ENCODE results near the gene CHGA.
A peak's percentile ranks its signal among the peaks of the same experiment; 100 is the strongest.

CHGA gene

GRCh38 chr14:92931681-92932447, 8.9 kb downstream of the CHGA start:
- no peak for DNase-seq

- DNase-seq, result no peak
These were observed 9.8 kb downstream of the CHGA start for GRCh38 chr14:92932448-92933395.

DNA sequence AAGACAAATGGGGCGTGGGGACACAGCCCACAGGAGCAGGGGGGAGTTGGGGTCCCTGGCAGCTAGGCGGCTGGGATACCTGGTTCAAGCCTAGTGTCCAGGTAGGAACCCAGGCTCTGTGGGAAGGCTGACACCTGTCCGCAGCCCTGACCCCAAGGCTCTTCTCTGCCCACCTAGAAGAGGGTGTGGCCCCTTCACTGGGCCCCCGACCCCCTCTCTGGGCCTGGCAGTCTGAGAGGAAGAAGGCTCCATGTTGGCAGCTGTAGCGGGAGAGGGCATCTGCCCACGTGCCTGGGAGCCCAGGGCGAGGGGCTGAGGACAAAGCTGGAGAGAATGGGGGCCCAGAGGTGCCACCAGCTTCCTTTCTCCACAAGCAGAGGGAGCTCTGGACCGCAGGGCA, 10.5 kb downstream of the CHGA start:
- DNase-seq, result no peak

GRCh38 chr14:92934196-92935085, 11.5 kb downstream of the CHGA start:
- no peak for DNase-seq

GRCh38 chr14:92935446-92935845, 12.5 kb downstream of the CHGA start:
- DNase-seq, result no peak

GRCh38 chr14:92936085-92936484, 13.1 kb downstream of the CHGA start:
- no peak for DNase-seq

DNA sequence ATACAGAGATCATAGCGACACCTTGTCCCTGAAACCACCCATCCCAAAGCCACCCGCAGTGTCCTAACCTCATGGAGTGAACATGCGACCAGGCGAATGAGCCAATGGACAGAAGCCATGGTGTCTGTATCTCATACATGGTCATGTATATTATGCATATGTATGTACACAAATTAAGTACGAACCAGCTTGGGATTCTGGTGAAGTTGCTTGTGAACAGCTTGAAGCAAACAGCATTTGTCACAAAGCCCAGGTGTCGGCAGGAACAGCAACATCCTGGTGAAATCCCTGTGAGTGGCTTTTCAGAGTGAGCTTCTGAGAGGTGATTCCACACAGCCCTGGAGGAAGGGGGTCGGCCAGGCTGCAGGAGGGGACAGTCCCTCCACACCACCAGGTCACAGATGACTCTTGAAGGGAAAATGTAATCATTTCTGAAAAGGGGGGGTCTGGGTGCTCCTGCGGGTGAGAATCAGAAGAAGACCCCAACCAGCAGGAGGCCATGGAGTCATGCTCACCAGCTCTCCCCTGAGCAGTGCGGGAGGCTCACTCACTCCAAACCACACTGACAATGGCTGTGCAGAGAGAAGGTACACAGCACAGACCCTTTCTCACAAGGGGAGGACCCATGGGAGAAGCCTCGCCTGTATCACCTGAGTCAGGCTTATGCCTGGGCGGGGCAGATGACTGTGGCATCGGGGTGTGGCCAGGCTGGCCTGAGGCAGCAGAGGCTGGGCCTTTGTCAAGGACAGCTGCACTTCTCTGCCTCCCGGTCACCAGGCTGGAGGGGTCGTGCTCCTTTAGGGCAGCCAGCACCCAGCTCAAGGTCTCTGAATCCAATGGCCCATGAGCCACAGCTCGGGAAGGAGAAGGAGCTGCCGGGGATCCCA, 14.3 kb downstream of the CHGA start:
- DNase-seq, result peak; percentile 56

- peak; percentile 17 for DNase-seq
These were observed 15.4 kb downstream of the CHGA start for GRCh38 chr14:92938235-92938875.

DNA sequence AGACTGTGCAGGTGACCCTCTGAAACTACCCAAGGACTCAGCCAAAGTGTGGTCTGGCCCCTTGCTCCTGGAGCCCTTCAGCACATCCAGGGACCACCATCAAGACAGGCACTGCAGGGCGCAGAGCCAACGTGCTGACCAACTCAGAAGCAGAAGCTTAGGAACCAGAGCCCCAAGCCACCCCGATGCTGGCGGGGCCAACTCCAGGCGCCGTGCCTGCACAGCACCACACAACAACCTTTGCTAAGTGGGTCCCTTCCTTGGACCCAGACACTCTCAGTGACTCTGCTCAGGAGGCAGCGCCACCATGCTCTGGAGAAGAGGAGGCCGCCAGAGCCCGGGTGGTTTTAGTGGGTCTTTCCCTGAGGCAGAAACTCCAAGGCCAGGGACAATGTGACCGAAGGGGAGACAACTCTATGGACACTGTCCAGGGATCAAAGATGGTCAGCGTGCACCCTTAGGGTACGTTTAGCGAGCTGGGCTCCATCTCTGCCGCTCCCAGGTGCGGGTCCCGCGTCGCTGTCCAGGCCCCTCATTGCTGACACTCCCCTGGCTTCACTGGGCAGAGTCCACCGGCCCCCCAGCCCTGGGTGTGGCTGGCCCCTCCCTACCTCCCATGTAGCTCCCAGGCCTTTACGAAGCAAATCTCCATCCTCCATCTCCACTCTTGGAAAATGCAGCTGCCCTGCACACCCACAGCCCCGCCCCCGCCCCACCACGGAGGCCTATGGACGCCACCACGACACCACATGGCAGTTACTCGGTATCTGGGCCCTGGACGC, 16.1 kb downstream of the CHGA start:
- DNase-seq, result no peak

DNA sequence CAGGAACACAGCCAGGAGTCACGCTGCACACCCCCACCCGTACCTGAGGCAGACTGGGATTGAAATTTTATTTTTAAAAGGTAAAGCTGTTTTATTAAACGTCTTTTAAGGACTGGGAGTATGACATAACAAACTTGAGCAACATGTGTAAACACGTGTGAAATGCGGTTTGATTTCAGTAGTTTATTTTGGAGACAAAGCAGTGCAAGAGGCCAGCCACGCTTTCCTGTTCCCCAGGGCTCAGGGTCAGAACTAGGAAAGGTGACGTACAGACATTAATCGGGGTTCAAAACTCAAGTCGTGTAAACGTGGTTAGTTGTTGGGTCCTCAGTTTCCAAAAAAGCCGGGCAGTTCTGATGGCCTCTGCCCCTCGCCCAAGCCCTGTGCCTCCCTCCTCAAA, 16.7 kb downstream of the CHGA start:
- DNase-seq, result no peak

GRCh38 chr14:92940543-92940942, 17.6 kb downstream of the CHGA start:
- no peak for DNase-seq

- no peak for DNase-seq
These were observed 18.6 kb downstream of the CHGA start for GRCh38 chr14:92941531-92941930.

DNA sequence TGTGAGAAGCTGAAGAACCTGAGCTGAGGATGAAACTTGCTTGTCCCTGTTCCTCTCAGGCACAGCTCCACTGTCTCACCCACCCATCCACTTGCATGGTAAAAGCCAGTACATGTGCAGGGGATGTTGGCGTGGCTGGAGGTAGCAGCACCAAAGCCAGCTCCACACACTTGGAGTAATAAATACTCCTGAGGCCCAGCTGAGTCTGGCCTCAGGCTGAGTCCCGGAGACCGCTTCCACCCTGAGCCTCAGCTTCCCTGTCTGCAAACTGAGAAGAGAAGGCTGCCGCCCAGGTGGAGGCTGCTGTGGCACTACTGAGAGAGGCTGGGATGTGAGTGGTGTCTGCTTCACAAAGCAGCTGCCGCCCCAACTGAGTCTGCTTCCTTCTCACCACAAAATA, 19.2 kb downstream of the CHGA start:
- no peak for DNase-seq

GRCh38 chr14:92942576-92942975, 19.6 kb downstream of the CHGA start:
- DNase-seq, result no peak

GRCh38 chr14:92942976-92943710, 20.2 kb downstream of the CHGA start:
- no peak for DNase-seq

DNA sequence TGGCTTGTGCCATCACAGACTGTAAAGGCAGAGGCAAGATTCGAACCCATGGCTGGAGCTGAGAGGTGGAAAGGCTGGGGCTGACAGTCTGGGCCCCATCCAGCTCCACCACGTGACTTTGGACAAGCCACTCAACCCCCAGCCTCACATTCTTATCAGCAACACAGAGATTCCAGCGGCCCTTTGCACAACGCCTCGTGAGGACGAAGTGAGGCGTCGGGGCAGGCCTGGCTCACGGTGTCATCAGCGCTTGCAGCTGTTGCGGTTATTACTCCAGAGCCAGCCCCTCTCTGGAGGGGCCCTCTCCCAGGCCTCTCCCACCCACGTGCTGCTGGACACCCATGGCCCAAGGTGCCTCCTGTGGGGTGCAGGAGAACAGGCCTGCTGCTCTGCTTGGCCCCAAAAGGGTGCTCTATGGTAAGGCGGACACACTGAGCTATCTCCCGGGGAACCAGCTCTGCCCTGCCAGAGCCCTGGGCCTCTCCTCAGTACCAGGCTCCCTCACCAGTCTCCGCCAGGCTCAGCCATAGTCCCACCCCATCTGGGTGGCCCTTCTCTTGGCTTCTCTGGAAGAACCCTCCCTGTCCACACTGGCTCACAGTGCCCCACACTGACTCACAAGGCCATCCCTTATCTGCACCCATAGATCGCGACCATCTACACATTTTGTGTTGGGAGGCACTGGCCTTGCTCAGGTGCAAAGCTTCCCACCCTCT, 21.1 kb downstream of the CHGA start:
- DNase-seq, result no peak

DNA sequence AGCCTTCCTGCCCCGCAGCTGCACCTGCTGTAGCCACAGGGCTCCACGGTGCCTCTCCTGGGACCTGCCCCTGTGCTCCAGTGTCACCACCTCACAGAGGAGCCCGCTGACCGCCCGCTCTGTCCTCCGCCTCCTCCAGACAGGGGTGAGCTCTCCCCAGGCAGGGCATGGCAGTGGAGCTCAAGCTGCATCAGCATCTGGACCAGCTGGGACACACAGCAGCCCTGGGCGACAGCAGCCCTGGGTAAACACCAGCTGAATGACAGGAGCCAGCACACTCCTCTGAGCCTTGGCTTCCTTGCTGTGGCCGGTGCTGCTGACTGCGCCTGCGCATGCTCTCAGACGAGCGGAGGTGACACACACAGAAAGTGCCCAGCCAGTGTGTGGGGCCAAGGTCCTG, 22.0 kb downstream of the CHGA start:
- DNase-seq, result no peak

DNA sequence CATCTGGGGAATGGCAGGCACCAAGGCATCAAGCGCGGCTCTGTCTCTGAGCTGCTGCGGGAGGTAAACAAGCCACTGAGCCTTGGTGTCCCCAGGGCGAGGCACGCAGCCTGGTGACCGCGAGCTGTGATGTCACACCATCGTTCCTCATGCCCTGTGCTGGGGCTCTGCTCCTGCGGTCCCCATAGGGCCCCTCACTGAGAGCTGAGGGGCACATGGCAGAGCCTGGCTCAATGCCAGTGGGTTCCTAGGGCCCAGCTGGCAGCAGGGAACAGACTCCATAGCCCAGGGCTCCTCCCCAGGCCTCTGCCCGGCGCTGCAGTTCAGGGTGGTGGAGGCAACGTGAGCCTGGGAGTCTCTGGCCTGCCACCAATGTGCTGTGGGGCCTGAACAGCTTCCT, 22.6 kb downstream of the CHGA start:
- no peak for DNase-seq
